ENCODE results near the gene MFNG.

Gene MFNG

DNA sequence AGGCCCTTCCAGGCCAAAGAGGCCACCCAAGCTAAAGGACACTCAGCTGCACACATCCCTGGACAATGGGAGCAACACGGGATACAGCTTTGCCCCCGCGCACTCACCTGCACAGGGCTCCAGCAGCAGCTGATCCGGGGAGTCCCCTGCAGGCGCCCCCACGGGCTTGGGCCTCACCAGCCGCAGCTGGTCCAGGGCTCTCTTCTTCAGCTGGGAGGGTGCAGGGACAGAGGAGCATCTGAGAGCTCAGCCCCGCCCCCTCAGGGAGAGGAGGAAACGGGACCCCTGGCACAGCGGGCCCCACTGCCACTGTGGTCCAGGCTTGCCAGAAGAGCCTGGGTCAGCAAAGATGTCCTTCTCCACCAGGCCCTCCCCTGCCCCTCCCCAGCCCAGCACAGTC lies 7.8 kb upstream of the MFNG start:
- DNase-seq (ENCODE audit: low spot score): no peak

DNA sequence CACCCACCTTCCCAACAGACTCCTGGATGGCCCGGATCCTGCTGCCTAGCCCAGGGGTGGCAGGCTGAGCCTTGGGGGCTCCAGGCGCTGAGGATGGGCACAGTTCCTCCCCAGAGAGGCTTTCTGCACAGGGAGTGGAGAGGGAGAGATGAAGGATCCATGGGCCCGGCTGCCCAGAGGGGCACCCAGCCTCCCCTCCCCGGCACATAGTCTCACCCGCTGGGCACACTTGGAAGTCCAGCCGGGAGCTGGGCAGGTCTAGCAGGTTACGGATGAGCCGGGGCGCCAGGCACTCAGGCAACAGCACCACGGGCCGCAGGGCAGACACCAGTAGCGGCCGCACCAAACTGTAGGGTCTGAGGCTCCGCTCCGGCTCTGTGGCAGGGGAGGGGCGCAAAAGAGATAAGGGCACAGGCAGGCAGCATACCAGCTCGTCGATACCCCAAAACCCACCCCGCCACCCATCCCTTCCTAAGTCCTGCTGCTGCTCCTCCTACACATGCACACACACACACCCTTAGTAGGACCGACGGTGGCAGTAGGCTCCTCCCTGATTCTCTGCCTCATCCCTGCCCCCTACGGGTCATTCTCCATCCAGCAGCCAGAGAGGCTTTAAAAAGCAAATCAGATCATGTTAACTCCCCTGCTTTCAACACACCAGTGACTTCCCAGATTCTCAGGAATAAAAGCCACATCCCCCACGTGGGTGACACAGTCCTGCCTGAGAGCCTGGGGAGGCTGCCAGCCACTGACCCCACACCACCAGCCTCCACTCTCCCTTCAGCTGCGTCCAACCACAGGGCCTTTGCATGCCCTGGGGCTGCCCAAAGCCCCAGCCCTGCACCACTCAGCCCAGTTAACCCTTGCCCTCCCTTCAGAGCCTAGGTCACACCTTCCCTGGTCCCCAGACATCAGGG lies 6.5 kb upstream of the MFNG start:
- no peak for DNase-seq (ENCODE audit: low spot score)

DNA sequence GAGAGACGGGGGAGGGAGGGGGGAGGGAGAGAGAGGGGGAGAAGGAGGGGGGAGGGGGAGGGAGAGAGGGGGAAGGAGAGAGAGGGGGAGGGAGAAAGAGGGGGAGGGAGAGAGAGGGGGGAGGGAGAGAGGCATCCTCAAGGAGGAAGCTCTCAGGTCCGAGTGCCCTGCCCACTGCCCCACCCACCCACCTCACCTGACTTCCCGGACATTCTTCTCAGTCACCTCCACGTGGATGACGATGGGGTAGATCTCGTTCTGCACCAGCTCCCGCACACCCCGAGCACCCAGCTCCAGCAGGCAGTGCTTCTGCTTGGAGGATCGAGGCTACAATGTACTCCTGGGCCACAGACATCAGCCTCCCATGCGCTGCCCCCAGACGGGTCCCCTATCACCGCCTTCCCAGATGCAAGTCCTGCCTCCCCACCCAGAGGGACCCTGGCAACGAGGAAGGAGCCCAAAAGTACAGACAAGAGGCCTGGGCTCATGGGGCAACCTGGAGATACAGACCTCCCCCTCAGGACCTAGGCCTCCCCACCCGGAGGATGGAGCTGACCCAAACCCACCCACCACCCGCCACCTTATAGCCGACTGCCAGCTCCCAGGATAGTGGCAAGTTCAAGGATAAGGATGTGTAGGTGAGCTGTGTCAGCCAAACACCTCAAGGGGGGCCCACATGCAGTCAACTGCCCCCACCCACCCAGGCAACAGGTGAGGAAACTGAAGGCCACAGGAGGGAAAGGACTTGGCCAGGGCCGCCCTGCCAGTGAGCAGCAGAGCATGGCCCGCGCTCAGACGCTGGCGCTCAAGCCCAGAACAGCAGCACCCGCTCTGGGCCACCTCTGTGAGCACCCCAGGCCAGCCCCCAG lies 5.6 kb upstream of the MFNG start:
- DNase-seq (ENCODE audit: low spot score): no peak

DNA sequence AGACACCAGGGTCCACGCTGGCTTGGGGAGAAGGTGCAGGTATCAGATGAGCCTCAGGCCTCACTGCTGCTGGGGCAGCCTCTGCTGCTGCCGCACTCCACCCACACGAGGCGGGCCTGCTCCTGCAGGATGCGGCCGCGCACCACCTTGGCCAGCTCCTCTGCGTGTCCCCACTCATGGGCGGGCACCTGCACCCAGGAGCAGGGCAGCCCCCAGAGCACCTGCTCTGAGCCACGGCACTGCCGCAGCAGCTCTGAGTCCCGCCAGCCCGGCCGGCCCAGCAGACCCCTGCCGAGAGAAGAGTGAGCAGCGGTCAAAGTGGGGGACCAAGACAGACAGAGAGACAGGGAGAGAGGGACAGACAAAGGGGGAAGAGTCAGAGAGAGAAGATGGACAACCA lies 4.9 kb upstream of the MFNG start:
- DNase-seq (ENCODE audit: low spot score): no peak

GRCh38 chr22:37489983-37490382 lies 3.8 kb upstream of the MFNG start:
- no peak for DNase-seq (ENCODE audit: low spot score)

DNA sequence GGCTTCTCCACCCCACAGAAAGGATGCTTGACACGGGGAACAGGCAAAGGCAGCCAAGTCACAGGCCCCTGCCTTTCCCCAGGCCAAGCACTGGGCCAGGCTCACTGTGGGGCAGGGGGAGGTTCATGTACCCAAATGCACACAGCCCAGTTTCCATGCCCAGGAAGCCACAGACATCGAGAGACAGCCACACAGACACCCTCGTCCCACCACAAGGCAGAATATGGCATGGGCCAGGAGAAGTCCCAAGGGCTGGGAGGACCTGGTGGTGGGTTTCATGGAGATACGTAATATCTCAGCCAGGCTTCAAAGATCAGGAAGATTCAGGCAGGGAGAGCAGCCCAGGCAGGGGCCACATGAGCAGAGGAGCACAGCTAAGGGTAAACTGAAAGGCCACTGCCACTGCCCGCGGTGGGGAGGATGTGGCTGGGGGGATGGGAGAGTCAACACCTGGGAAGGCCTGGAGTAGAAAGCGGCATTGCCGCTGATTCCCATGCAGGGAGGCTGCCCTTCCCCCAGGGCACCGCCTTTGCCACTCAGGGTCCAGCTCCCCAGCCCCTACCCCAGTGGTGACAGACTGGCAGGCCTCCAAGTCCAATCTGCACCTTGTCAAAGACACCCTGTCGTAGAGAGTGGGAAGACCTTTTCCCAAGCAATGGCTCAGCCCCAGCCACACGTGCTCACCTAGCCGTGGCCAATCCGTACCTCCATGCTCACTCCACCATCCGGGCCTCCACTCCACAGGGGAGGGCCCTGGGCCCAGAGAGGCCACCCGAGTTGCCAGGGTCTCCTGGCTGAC lies 2.4 kb upstream of the MFNG start:
- DNase-seq (ENCODE audit: low spot score): no peak

DNA sequence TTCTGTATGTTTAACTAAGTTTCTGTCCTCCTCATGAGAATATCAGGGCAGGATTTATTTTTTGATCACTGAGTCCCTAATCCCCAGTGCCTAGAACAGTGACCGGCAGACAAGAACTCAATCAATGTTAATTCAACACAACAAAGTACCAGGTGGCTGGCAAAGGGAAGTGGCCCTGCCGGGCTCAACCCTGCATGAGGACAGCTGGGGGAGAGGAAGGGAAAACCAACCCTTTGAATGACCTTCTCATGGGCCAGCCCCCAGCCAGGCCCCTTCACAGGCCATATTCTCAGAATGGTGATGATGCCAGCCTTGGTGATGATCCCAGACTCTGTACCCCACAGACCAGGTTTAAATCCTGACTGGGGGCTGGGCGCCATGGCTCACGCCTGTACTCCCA lies 1.4 kb upstream of the MFNG start:
- no peak for DNase-seq (ENCODE audit: low spot score)

- no peak for DNase-seq (ENCODE audit: low spot score)
Observed at GRCh38 chr22:37487129-37487528, 945 bp upstream of the MFNG start.

DNA sequence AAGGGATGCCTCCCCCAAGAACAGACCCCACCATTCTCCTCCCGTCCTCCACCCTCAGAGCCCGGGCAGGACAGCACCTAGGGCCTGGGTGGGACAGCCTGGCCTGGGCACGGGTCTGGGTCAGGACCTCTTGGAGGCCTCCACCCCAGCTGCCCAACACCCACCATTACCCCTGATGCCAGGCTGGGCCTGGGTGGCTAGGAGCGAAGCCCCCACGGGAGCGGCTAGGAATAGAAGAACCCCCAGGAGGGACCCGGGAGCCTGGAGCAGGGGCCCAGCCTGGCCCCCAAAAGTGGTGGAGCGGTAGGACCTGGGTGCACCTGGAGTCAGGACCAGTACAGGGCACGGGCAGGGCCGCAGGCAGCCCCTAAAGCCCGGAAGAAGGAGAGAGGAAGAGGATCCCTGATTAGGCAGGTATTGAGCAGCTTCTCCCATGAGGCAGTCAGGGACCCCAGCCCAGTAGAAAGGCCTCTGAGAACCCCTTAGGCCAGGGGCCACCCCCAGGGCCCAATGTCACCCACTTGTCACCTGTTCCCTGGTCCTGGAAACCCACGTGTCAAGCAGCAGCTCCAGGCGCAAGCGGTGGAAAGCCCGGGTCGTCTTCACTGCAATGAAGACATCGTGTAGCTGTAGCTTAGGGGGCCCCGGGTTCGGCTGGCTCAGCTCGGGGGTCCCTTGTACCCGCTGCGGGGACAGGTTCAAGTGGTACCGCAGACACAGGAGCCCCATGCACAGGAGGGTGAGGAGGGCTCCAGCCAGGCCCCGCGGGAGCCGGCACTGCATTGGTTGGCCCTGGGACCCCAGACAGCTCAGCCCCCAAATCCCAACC lies 575 bp downstream of the MFNG start:
- DNase-seq (ENCODE audit: low spot score): no peak

GRCh38 chr22:37484480-37485394 lies 1.4 kb downstream of the MFNG start:
- no peak for DNase-seq (ENCODE audit: low spot score)

GRCh38 chr22:37483050-37483449 lies 3.1 kb downstream of the MFNG start:
- no peak for DNase-seq (ENCODE audit: low spot score)

- no peak for DNase-seq (ENCODE audit: low spot score)
Observed at GRCh38 chr22:37482244-37482643, 3.9 kb downstream of the MFNG start.

- no peak for DNase-seq (ENCODE audit: low spot score)
Observed at GRCh38 chr22:37481347-37481907, 4.8 kb downstream of the MFNG start.

DNA sequence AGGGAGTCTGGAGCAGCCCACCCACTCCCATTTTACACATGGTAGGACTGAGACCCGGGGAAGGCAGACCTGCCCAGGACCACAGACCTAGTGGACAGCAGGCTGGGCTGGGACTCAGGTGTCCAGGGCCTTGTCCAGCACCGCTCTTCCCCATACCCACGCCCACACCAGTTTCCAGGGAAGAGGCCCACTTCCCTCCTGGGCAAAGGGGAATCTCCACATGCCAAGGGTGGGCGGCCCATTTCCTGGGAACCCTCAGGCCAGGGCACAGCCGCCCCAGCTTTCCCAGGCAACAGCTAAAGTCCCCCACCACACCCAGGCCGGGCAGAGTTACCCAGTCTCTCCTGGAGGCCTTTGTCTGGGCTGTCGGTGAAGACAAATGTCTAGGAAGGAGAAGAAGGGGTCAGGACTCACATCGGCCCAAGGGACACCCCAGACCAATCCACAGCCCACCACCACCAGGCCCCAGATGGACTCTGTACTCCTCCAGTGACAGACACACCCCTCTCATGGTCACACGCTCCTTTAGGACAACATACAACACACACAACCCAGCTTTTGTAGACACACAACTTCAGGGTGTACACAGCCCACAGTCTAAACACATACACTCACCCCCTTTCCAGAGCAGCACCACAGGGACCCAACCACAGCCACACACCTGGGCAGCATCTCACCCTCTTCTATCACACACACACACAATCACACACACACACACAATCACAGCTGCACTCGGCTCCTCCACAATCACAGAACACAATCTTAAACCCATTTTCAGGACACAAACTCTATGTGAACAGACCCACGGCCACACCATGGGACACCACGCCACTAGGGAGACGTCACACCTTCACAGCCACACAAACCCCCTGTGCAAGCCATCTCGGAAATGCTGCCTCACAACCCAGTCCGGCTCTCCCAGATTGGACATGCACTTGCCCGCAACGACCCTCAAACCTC lies 5.5 kb downstream of the MFNG start:
- no peak for DNase-seq (ENCODE audit: low spot score)

- no peak for DNase-seq (ENCODE audit: low spot score)
Observed at GRCh38 chr22:37479196-37479595, 7.0 kb downstream of the MFNG start.

DNA sequence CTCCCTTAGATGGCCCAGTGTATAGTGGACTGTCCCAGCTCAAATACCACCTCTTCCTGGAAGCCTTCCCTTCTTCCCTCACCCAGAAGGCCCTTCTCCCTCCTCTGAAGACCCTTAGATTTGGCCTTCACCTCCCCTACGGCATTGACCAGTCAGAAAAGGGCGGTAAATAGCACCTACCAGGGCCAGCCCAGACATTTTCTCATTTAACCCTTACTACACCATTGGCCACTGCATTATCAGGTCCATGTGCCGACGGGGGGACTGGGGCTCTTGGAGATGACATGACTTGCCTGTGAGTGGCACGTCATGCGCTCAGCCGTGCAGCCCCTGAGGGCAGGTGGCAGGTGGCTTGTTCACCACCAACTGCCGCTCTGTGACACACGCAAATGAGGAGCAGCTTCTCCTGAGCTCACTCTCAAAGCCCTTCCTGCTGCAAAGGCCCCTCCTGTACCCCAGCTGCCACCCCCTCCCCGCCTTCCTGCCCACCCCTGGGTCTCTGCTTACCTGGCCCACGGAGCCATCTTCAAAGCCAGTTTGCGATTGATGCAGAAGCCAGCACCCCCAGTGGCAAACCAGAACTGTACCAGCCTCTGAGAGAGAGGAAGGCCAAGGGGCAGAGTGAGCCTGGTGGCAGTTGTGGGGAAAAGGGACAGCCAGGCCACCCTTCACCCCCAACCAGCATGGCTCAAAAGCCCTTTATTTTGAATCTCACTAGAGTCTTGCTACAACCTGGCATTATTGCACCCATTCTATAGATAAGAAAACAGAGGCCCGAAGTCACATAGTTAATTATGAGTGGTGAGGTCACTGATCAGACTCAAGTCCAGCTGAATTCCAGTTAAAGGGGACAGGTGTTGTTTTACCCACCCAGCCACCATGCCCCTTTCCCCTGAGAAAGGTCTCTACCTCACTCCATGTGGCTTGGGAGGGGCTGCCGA lies 9.5 kb downstream of the MFNG start:
- DNase-seq (ENCODE audit: low spot score): no peak

DNA sequence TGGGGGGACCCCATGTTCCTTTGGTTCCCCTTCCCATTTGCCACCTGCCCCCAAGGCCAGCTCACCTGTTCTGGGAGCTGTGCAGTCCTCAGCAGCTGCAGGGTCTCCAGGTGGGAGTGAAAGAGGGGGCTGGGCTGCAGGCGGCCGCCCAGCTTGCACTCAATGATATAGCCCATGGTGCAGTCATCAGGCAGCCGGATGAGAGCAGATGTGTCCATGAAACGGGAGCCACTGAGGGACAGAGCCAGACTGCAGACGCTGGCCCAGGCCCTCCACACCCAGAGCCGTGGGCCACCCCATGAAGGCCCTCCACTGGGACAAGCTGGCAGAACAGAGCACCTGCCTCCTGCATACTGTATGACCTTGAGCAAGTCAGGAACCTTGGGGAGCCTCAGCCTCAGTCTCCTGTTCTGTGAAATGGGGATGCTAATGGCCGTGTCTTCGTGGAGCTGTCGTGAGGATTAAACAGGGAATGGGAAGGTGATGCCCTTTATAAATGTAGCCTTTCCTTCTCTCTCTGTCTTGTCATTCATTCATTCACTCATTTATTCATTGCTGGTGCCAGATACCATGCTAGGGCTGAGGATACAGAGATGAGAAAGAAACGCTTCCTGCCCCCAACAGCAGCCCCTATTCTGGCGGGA lies 11.6 kb downstream of the MFNG start:
- DNase-seq (ENCODE audit: low spot score): no peak

All from SW480 (cell line).